Cardiac fibroblast (primary cell): Measurements from ENCODE around the gene DNAH17.
A peak's percentile ranks its signal among the peaks of the same experiment; 100 is the strongest.

Experiments used
- DNase-seq, 2 donors: peaks; one replicate each; pipeline versions ENCODE4 v3.0.0 to v3.0.0-alpha.2; 2010; ENCODE audit warnings: low read depth in 2 of 2
- H3K4me3 ChIP-seq, 2 donors: replicated peaks in 1 of 2; 1 replicate in 1 of 2; 2 replicates in 1 of 2; pipeline ENCODE4 v1.5.1; 2011; ENCODE audit warnings: low read depth in 2 of 2, low read length in 2 of 2, mild to moderate bottlenecking in 2 of 2, moderate library complexity in 1 of 2
- CTCF ChIP-seq: IDR thresholded peaks from one replicate; pipeline ENCODE4 v1.5.1; 2011; ENCODE audit warnings: low read depth, mild to moderate bottlenecking, low read length, inconsistent platforms

The DNAH17 gene

DNA sequence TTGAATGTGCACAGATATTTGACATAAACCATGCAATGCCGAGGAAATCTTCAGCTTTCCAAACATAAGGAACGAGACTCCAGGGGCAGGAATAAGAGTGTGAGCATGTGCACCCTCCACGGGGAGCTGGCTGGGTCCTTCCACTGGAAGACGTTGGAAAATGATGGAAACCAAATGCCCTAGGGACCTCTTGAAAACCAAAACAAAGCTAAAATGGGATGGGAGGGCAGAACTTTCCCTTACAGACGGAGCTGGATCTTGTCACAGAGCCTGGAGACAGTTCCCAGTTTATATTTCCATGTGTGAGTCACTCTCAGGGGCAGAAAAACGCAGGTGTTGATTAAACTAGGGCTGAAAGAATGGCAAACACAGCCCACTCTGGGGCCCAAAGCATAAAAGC is 34.4 kb upstream of the DNAH17 start:
- no peak overlapping the region for H3K4me3 ChIP-seq
- DNase-seq: peak; percentile 9 to 38
- TF ChIP-seq CTCF: no peak

- H3K4me3 ChIP-seq: no peak overlapping the region
- TF ChIP-seq CTCF: no peak
- no peak for DNase-seq
Observed at GRCh38 chr17:78610951-78611511, 33.8 kb upstream of the DNAH17 start.

- TF ChIP-seq CTCF: no peak
- no peak overlapping the region for H3K4me3 ChIP-seq
- DNase-seq: no peak
Observed at GRCh38 chr17:78609191-78609641, 32.0 kb upstream of the DNAH17 start.

DNA sequence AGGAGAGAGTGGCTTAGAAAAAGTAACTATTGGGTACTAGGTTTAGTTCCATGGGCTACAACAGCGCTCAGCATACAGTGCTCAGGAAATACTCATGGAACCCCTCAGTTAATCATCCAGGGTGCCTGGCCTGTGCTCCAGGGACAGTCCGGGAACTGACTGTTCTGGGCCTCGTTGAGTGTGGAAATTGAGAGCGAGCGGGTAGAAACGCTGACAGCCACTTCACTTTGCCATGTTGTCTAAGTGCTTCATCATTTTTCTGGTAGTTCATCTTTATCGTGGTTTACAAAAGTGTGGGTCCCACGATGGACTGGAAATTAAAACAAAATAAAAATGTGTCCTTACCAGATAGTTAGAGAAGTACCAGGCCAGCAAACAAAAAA is 31.6 kb upstream of the DNAH17 start:
- no peak for TF ChIP-seq CTCF
- DNase-seq: no peak
- H3K4me3 ChIP-seq: no peak overlapping the region

GRCh38 chr17:78608122-78608803 is 31.1 kb upstream of the DNAH17 start:
- DNase-seq: no peak
- no peak for TF ChIP-seq CTCF
- H3K4me3 ChIP-seq: no peak overlapping the region

DNA sequence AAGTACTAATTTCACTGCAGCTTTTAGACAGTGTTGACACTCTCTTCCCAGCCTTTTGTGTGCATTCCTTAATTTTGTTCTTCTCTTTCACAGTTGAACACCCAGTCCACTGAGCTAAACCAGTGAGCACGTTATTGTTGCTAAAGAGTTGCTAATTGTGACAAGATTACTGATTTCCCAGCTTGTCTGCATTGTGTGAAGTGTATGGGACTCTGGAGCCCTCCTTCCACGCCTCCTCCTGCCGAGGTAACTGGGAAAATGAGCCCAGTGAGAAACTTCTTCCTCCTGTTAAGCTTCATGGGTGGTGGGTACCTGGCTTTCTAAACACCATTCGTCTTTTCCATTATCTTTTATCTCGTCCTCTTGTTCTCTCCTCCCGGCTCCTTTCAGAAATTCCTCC is 29.8 kb upstream of the DNAH17 start:
- no peak for DNase-seq
- no peak for TF ChIP-seq CTCF
- H3K4me3 ChIP-seq: no peak overlapping the region
